Measurements from ENCODE around the gene PROSER3.

- TF ChIP-seq SP1 (IDR thresholded peaks at IDR 0.05) = no peak
- no peak for TF ChIP-seq ELF4 (IDR thresholded peaks at IDR 0.05)
- no peak for TF ChIP-seq HDGF (IDR thresholded peaks at IDR 0.05; ENCODE audit: borderline replicate concordance)
- TF ChIP-seq FOXK2 (IDR thresholded peaks at IDR 0.05) = no peak
- TF ChIP-seq ZNF384 (IDR thresholded peaks at IDR 0.05) = no peak
- no peak for TF ChIP-seq BHLHE40 (IDR thresholded peaks at IDR 0.05; ENCODE audit: borderline replicate concordance)
These were observed 24.5 kb upstream of the PROSER3 start for GRCh38 chr19:35733180-35734125.
